Measurements from ENCODE around the gene CGAS.

- TF ChIP-seq EGR1 (IDR thresholded peaks at IDR 0.05) (no peak), RAD21 (IDR thresholded peaks at IDR 0.05; ENCODE audit: low read depth) (no peak), TAF1 (IDR thresholded peaks at IDR 0.05; ENCODE audit: low read depth) (no peak)
These were observed 69.5 kb downstream of the CGAS start for GRCh38 chr6:73382462-73383113.
